KMS-11 (cell line): ENCODE measurements around the gene TMEM184B.

Experiments
- H2AFZ ChIP-seq: fragments of 200-600 bp; sonication (generic); 2 replicates; pipeline ENCODE4 v1.6.1; 2016; ENCODE audit warnings: antibody characterized with exemption, mixed run types, low read depth
- H3K27ac ChIP-seq: fragments of 200-600 bp; sonication (generic); 2 replicates; pipeline ENCODE4 v1.6.1; 2016; ENCODE audit warnings: mild to moderate bottlenecking, mixed run types
- H3K27me3 ChIP-seq: fragments of 200-600 bp; sonication (generic); 2 replicates; pipeline ENCODE4 v1.6.1; 2017; ENCODE audit warnings: mild to moderate bottlenecking, low read depth, mixed run types, moderate library complexity; ENCODE audit not compliant: insufficient read depth
- H3K36me3 ChIP-seq: fragments of 200-600 bp; sonication (generic); 2 replicates; pipeline ENCODE4 v1.6.1; 2017; ENCODE audit warnings: mild to moderate bottlenecking, mixed run types; ENCODE audit not compliant: insufficient read depth
- H3K4me1 ChIP-seq: fragments of 200-600 bp; sonication (generic); 2 replicates; pipeline ENCODE4 v1.6.1; 2016; ENCODE audit warnings: mild to moderate bottlenecking, low read depth, mixed run types; ENCODE audit not compliant: poor library complexity, severe bottlenecking
- H3K4me2 ChIP-seq: fragments of 200-600 bp; sonication (generic); 2 replicates; pipeline ENCODE4 v1.7.0; 2016; ENCODE audit warnings: mild to moderate bottlenecking, mixed run types
- H3K4me3 ChIP-seq: fragments of 200-600 bp; sonication (generic); IDR thresholded peaks from 2 replicates; pipeline ENCODE4 v1.6.1; 2017; ENCODE audit warnings: low read depth, low read length, mixed read lengths; ENCODE audit not compliant: insufficient read depth
- H3K79me2 ChIP-seq: fragments of 200-600 bp; sonication (generic); 2 replicates; pipeline ENCODE4 v1.6.1; 2016; ENCODE audit warnings: low read depth, mixed run types; ENCODE audit not compliant: insufficient read depth
- H3K9ac ChIP-seq: fragments of 200-600 bp; sonication (generic); 2 replicates; pipeline ENCODE4 v1.6.1; 2016; ENCODE audit warnings: mild to moderate bottlenecking, mixed run types
- H4K20me1 ChIP-seq: fragments of 200-600 bp; sonication (generic); 2 replicates; pipeline ENCODE4 v1.6.1; 2016; ENCODE audit warnings: mild to moderate bottlenecking, mixed run types; ENCODE audit not compliant: insufficient read depth
- TF ChIP-seq, protein P1 (sequence below): fragments of 200-600 bp; sonication (generic); conservative IDR thresholded peaks from 2 replicates; pipeline ENCODE4 v1.6.1; 2017; ENCODE audit warnings: low read depth, mild to moderate bottlenecking, antibody characterized with exemption, low read length, moderate library complexity, mixed read lengths

The TMEM184B gene

DNA sequence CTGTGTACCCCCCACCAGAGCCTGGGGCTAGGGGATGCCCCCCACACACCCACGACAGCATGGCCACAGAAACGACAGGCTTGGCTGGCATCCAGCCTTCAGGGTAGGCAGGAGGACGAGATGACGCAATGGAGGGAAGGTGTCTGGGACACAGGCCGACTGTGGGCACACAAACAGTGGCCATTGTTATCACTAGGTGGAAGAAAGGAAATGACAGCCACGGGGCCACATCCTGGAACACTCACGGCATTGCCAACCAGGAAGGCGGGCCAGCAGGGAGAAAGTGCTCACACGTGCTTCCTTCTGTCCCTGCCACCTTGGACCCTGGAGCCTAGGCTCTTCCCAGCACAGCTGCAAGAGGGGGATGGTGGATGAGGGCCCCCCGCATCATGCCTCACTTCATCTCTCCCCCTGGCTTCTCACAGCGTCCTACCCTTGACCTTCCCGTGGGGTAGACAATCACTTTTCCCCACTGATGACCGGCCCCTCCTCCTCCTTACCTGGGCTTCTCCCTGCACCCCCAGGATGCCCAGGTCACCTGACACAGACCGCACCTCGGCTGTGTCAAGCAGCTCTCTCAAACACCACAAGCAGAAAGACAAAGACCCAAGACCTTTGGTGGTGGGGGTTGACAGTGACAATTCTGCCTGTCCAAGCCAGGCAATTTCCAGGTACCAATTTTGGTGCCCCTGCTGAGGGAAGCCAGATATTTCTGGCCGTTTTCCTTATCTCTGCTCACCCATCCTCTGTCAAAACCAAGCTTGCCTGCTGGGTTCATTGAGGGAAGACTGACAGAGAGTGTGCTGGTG lies 99.8 kb downstream of the TMEM184B start:
- TF ChIP-seq, protein P1, sequence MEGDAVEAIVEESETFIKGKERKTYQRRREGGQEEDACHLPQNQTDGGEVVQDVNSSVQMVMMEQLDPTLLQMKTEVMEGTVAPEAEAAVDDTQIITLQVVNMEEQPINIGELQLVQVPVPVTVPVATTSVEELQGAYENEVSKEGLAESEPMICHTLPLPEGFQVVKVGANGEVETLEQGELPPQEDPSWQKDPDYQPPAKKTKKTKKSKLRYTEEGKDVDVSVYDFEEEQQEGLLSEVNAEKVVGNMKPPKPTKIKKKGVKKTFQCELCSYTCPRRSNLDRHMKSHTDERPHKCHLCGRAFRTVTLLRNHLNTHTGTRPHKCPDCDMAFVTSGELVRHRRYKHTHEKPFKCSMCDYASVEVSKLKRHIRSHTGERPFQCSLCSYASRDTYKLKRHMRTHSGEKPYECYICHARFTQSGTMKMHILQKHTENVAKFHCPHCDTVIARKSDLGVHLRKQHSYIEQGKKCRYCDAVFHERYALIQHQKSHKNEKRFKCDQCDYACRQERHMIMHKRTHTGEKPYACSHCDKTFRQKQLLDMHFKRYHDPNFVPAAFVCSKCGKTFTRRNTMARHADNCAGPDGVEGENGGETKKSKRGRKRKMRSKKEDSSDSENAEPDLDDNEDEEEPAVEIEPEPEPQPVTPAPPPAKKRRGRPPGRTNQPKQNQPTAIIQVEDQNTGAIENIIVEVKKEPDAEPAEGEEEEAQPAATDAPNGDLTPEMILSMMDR = no peak
- Histone ChIP-seq H3K9ac (no peak overlapping the region), H3K27ac (no peak overlapping the region), H3K36me3 (no peaks in the 10 kb centered on the region), H3K27me3 (no peaks in the 10 kb centered on the region), H3K79me2 (no peaks in the 10 kb centered on the region), H3K4me2 (no peak overlapping the region), H4K20me1 (no peaks in the 10 kb centered on the region), H3K4me1 (peaks cover 29% of the 10 kb centered on the region), H3K4me3 (no peak overlapping the region), H2AFZ (no peak overlapping the region)

DNA sequence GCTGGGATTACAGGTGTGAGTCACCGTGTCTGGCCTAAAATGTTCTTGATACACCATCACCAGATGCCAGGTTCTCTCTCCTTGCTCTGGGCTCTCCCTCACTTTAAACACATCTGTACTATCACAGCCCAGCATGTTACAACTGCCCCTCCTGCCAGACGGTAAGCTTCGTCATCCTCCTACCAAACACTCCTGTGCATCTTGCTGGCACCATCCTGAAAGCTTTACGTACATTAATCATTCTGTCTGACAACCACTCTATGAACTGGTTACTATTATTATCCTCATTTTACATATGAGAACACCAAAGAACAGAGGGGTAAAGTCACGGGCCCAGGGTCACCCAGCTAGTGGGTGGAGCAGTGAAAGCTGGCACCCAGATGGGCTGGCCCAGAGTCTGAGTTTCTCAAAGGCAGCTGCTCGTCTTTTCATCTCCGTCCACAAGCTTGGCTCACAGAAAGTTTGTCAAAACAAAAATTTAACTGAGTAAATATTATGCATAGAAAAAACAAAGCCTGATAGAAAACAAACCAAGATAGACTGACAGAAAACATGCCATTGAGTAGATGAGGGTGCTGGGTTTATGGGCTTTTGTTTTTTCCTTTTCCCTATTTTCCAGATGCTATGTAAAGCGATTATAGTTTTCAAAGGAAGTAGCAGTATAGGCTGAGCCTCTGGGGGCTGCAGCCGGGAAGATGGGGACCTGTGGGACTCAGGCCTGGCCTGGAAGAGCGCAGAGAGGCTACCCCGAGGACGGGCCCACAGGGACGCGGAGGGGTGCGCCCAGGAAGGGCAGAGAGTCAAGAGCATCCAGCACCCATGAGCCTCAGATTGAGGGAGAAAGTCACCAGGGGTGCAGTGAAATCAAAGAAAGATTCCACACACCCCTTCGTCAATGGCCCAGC lies 100.6 kb downstream of the TMEM184B start:
- H3K27ac ChIP-seq = no peak overlapping the region
- TF ChIP-seq, protein P1 = no peak
- H2AFZ ChIP-seq = no peak overlapping the region
- H3K9ac ChIP-seq = no peak overlapping the region
- no peaks in the 10 kb centered on the region for H4K20me1 ChIP-seq
- no peak overlapping the region for H3K4me2 ChIP-seq
- no peaks in the 10 kb centered on the region for H3K79me2 ChIP-seq
- no peak overlapping the region for H3K4me3 ChIP-seq
- H3K36me3 ChIP-seq = no peaks in the 10 kb centered on the region
- peaks cover 20% of the 10 kb centered on the region for H3K4me1 ChIP-seq
- no peaks in the 10 kb centered on the region for H3K27me3 ChIP-seq

DNA sequence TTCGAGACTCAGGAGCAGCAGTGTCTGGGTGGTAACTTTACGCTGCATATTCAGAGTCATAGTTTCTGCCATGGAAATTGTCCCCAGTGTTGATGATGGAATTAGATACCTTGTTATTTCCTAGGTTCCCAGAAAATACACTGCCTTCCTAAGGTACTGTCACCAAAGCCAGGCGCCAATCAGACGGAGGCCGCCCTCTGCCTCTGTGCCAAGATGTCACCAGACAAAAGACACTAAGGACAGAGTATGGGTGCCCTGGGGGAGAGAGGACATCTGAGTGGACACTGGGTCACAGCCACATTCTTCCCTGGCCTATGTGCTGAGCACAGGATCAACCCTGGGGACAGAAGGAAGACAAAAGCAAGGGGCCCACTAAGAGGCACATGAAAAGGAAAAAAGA lies 102.3 kb downstream of the TMEM184B start:
- Histone ChIP-seq H3K4me2 (no peak overlapping the region), H3K4me3 (no peak overlapping the region), H3K27ac (no peak overlapping the region), H3K27me3 (no peaks in the 10 kb centered on the region), H3K79me2 (no peaks in the 10 kb centered on the region), H3K36me3 (no peaks in the 10 kb centered on the region), H3K4me1 (peaks cover 3% of the 10 kb centered on the region), H4K20me1 (no peaks in the 10 kb centered on the region), H3K9ac (no peak overlapping the region), H2AFZ (no peak overlapping the region)
- TF ChIP-seq, protein P1 = no peak
